GM19372 (cell line): ENCODE data around the gene CEP85.
"Not testable (repeated sequence)": the region's sequence is repeated elsewhere in the genome, so short reads cannot be mapped to it uniquely, and the experiment has no call there.

Experiments used
- ATAC-seq: cut with Tn5 transposase; IDR thresholded peaks from one replicate; pipeline ENCODE4 v1.9.1; 2021; ENCODE audit warnings: mild to moderate bottlenecking, low read depth, moderate library complexity; ENCODE audit not compliant: unreplicated experiment

CEP85 gene

GRCh38 chr1:26306290-26307229, 72.6 kb downstream of the CEP85 start, which contains the start of gene UBXN11:
Gene UBXN11, minus strand, starts transcription at chr1:26306636. Its CDS starts 3,753 bp downstream, at chr1:26302883.
- ATAC-seq: peak; percentile 98

GRCh38 chr1:26307363-26307781, 73.4 kb downstream of the CEP85 start:
- no peak for ATAC-seq

GRCh38 chr1:26307966-26308899, 74.2 kb downstream of the CEP85 start:
- ATAC-seq: not testable (repeated sequence)

- no peak for ATAC-seq
These were observed 80.5 kb downstream of the CEP85 start for GRCh38 chr1:26314501-26314900.

GRCh38 chr1:26315874-26316850, 82.2 kb downstream of the CEP85 start:
- no peak for ATAC-seq

- ATAC-seq: no peak
These were observed 83.1 kb downstream of the CEP85 start for GRCh38 chr1:26317146-26317545.

- ATAC-seq: no peak
These were observed 83.8 kb downstream of the CEP85 start, which contains the start of gene CD52 for GRCh38 chr1:26317612-26318337. Gene CD52, plus strand, starts transcription at chr1:26317958. Its CDS starts 60 bp downstream, at chr1:26318018.

- no peak for ATAC-seq
These were observed 84.5 kb downstream of the CEP85 start for GRCh38 chr1:26318338-26319064.

- ATAC-seq: no peak
These were observed 86.9 kb downstream of the CEP85 start for GRCh38 chr1:26320896-26321295.

GRCh38 chr1:26321315-26322041, 87.5 kb downstream of the CEP85 start:
- no peak for ATAC-seq

- ATAC-seq: no peak
These were observed 88.0 kb downstream of the CEP85 start for GRCh38 chr1:26322042-26322331.

GRCh38 chr1:26323382-26323781, 89.4 kb downstream of the CEP85 start:
- no peak for ATAC-seq

- no peak for ATAC-seq
These were observed 90.5 kb downstream of the CEP85 start for GRCh38 chr1:26324550-26324949.

GRCh38 chr1:26327956-26328362, 94.0 kb downstream of the CEP85 start:
- ATAC-seq: no peak
